GM18502 (cell line): ENCODE measurements around the gene CD200.
"Not testable (repeated sequence)": the region's sequence is repeated elsewhere in the genome, so short reads cannot be mapped to it uniquely, and the experiment has no call there.

Source experiments
- ATAC-seq: cut with Tn5 transposase; IDR thresholded peaks from one replicate; pipeline ENCODE4 v1.9.1; 2021; ENCODE audit warnings: mild to moderate bottlenecking; ENCODE audit not compliant: unreplicated experiment, poor library complexity

The CD200 gene

DNA sequence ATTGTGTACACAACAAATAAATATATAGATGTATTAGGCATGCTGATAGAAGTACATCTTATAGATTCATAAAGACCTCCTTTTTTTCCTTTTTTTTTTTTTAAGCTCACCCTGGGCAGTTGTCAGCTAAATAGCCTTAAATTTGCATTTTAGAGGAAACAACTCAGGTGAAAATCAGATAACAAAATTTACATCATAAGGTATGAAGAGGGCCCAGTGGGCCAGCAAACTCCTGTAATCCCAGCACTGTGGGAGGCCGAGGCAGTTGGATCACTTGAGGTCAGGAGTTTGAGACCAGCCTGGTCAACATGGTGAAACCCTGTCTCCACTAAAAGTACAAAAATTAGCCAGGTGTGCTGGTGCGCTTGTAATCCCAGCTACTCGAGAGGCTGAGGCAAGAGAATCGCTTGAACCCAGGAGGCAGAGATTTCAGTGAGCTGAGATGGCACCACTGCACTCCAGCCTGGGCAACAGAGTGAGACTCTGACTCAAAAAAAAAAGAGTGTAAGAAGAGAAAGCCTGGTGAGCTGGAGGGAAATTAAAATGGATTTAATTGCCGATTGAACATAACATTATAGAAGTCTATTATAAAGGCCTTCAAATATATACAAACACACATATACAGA is 72.1 kb downstream of the CD200 start:
- not testable (repeated sequence) for ATAC-seq

DNA sequence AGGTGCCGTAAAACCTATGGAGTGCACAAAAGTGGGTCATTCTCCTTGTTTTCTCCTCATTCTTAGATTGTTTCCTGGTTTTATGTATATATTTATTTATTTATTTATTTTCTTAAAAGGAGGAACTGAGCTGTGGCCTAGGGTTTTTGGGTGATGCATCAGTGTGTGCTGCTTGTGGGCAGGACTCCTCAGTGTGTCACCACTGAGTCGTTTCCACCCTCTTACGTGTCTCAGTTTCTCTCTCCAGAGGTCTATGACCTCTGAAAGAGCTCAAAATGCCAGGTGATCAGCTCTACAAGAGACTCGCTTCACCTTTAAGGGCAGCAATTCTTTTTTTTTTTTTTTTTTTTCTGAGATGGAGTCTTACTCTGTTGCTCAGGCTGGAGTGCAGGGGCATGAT is 72.9 kb downstream of the CD200 start:
- peak; percentile 46 for ATAC-seq

DNA sequence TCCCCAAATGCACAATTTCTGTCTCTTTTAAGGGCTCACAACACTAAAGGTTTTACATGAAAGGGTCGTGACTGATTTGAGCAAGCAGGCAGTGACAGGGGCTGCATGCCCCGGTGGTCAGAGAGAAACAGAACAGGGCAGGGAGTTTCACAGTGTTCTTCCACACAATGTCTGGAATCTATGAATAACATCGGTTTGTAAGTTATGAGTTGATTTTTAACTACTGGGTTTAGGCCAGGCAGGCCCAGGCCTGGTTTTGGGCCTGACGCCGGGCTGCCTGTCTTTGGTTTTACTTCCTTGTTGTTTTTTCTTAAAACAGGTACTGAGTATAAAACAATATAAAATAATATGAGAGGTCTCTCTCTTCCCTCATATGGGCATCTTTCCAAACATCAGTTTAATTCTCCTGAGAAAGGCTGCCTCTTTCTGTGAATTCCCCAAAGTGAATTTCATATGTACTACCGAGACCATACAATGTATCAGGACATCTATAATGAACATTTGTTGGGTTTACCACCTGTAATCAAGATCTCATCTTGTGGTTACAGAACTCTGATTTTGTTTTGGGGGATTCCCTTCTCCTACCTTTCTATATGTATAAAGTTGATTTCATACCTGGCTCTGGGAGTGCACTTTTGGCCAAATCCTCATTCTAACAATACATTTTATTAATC is 74.4 kb downstream of the CD200 start:
- ATAC-seq, result peak; percentile 61

DNA sequence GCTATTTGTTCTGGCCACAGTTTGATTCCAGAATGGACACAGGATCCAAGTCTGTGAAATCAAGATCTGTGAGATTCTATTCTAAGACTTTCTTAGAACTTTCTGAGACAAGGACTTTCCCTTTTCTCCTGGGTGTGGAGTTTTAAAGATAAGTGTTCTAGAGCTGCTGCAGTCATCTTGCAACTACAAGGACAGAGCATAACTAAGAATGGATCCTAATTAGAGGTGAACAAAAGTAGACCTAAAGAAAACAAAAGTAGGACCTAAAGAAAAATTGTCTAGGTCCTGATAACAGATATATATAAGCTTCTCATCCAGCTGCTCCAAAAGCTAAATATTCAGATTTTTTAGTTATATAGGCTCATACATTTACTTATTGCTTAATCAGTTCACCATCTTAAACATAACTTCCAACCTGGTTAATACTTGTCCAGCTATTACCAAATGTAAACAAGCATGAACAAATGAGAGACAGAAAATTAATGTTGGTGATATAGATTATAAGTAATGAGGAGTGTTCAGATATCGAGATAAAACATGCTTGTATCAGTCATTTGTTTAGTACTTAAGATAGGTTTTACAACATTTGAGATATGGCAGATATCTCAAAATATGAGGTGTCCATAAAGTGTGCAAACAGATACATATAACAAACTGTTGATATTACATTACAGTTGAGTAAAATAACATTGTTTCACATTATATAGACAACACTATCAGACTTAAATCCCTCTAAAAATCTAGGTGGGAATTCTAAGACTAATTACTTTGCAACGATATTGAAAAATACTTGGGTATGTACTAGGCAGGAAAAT is 75.1 kb downstream of the CD200 start:
- ATAC-seq, result peak; percentile 41

DNA sequence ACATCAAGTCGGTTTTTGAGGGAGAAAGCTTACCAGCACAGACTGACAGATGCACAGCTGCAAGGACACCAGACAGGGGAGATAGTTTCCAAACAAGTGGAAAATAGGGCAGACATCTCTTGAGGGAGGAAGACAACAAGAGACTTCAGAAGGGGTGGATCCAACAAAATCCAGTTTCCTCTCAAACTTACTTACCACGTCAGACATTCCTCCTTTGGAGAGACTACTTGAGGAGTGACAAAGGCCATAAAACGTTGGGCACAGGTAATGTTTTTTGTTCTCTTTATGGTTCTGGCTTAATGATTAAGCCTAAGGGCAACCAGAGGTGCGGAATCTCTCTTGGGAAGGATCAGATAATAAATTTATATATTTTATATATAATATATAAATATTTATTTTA is 76.1 kb downstream of the CD200 start:
- no peak for ATAC-seq

DNA sequence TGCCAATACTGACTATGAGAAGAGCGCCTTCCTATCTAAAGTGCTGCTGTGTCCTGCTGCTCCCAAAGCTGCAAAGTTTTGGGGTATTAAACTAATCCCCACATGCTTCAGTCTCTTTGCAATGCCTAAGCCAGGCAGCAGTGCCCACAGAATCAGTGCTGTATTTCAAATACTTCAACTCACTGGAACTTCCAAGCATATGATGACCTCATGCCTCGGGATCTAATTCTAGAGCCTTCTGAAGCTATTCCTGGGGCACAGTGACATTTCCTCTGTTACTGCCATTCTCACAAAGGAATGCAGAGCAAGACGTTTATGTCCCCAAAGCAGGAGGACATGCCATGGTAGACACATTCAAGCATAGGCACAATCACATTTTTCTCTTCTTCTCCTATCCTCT is 78.5 kb downstream of the CD200 start:
- no peak for ATAC-seq
